Ovary (tissue), 3 donors: ENCODE measurements around the gene SSB.

Source experiments
- EP300 ChIP-seq: sonication (generic); formaldehyde crosslinking; IDR thresholded peaks from one replicate; pipeline ENCODE4 v1.6.1; 2017; ENCODE audit warnings: antibody characterized with exemption
- POLR2A ChIP-seq: fragments of 450-650 bp; IDR thresholded peaks from one replicate; pipeline ENCODE4 v1.6.1; 2017; ENCODE audit warnings: antibody characterized with exemption, mild to moderate bottlenecking, moderate library complexity
- TF ChIP-seq, protein P1 (sequence below), 3 donors: fragments of 450-650 bp in 2 of 3; fragments of 200-600 bp in 1 of 3; IDR thresholded peaks; one replicate each; pipeline versions ENCODE4 v1.5.1 to v1.8.0; 2016 to 2022; ENCODE audit warnings: antibody characterized with exemption in 3 of 3, mild to moderate bottlenecking in 1 of 3
- donor health status: DM: no; HTN: no; CAD: no.

- TF ChIP-seq, protein P1, sequence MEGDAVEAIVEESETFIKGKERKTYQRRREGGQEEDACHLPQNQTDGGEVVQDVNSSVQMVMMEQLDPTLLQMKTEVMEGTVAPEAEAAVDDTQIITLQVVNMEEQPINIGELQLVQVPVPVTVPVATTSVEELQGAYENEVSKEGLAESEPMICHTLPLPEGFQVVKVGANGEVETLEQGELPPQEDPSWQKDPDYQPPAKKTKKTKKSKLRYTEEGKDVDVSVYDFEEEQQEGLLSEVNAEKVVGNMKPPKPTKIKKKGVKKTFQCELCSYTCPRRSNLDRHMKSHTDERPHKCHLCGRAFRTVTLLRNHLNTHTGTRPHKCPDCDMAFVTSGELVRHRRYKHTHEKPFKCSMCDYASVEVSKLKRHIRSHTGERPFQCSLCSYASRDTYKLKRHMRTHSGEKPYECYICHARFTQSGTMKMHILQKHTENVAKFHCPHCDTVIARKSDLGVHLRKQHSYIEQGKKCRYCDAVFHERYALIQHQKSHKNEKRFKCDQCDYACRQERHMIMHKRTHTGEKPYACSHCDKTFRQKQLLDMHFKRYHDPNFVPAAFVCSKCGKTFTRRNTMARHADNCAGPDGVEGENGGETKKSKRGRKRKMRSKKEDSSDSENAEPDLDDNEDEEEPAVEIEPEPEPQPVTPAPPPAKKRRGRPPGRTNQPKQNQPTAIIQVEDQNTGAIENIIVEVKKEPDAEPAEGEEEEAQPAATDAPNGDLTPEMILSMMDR (IDR thresholded peaks at IDR 0.05): no peak
- no peak for TF ChIP-seq POLR2A
- no peak for TF ChIP-seq EP300
Observed at GRCh38 chr2:169806586-169806985, 7.9 kb downstream of the SSB start.
